Left lung (tissue), 10 donors: Measurements from ENCODE around the gene OXLD1. TPM values are rescaled to one million over a fixed set of nuclear protein-coding genes. Genes with fewer than 3 reads are reported as not detected.

ENCODE experiments used
- ATAC-seq: fragments of 200-7000 bp; cut with Tn5 transposase; one replicate; pipeline ENCODE4 v1.9.1; 2020; ENCODE audit warnings: moderate library complexity
- DNase-seq, 4 donors: peaks; one replicate each; pipeline ENCODE4 v3.0.0-alpha.2; 2013 to 2020
- H3K27ac ChIP-seq, 2 donors: fragments of 200-600 bp; sonication (generic) in 1 of 2; one replicate each; pipeline versions ENCODE4 v1.5.0 to v1.8.0; 2020 to 2021
- H3K27me3 ChIP-seq, 2 donors: fragments of 200-600 bp; sonication (generic) in 1 of 2; one replicate each; pipeline versions ENCODE4 v1.5.0 to v1.8.0; 2020 to 2021
- H3K36me3 ChIP-seq, 2 donors: fragments of 200-600 bp; sonication (generic) in 1 of 2; one replicate each; pipeline versions ENCODE4 v1.5.0 to v1.8.0; 2020 to 2021
- H3K4me1 ChIP-seq, 2 donors: fragments of 200-600 bp; one replicate each; pipeline ENCODE4 v1.8.0; 2021
- H3K4me3 ChIP-seq, 2 donors: fragments of 200-600 bp; sonication (generic) in 1 of 2; one replicate each; pipeline versions ENCODE4 v1.5.0 to v1.8.0; 2020 to 2021; ENCODE audit warnings: mild to moderate bottlenecking in 1 of 2
- H3K9me3 ChIP-seq, 2 donors: fragments of 200-600 bp; sonication (generic) in 1 of 2; one replicate each; pipeline versions ENCODE4 v1.5.0 to v1.8.0; 2020 to 2021
- intact Hi-C, 2 donors: fragments of 100-400 bp; cut with DNase I; formaldehyde crosslinking; loops; one replicate each; pipeline versions ENCODE4 v1.11.2 to v1.14.2; 2022
- polyA plus RNA-seq, 6 donors: library from polyadenylated mRNA; unstranded; fragments of 120-200 nt; gene quantifications; one replicate each; pipeline ENCODE4 v1.2.1, GENCODE V29; 2013; ENCODE audit not compliant: insufficient read length in 6 of 6
- total RNA-seq, 2 donors: library from RNA; stranded (reverse); fragmentation: NEBNext Ultra II Directional; extraction: Animal tissue kit (Norgen Biotek cat#: 25700); gene quantifications; one replicate each; pipeline ENCODE4 v1.2.1, GENCODE V29; 2021
- TF ChIP-seq, protein P1 (sequence below), 2 donors: fragments of 200-600 bp; sonication (generic) in 1 of 2; IDR thresholded peaks; one replicate each; pipeline versions ENCODE4 v1.5.0 to v1.8.0; 2021; ENCODE audit warnings: antibody characterized with exemption in 2 of 2
- donor health status: DM: no; HTN: yes; CAD: no.
- donor health status: DM: no; HTN: no; CAD: no.

OXLD1 gene
- total and polyA plus RNA-seq, 8 donors: 8.9 to 33.8 (median 13.9) TPM

DNA sequence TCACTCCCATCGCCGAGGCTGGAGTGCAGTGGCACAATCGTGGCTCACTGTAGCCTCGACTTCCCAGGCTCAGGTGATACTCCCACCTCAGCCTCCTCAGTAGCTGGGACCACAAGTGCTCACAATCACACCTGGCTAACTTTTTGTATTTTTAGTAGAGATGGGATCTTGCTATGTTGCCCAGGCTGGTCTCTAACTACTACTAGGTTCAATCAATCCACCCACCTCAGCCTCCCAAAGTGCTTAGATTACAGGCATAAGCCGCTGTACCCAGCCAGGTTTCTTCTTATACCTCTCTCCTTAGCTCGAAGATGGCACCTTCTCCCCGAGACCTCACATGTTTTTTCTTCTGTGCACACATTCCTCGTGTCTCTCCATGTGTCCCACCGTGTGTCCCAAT is 26.4 kb downstream of the OXLD1 start:
- H3K9me3 ChIP-seq: no peaks in the 10 kb centered on the region
- H3K27me3 ChIP-seq: no peaks in the 10 kb centered on the region
- no peak overlapping the region for H3K27ac ChIP-seq
- intact Hi-C loops: no loop called here
- no peaks in the 10 kb centered on the region for H3K36me3 ChIP-seq
- H3K4me3 ChIP-seq: no peak overlapping the region
- ATAC-seq: no peak
- peaks cover 17 to 18% of the 10 kb centered on the region in 2 donors for H3K4me1 ChIP-seq
- TF ChIP-seq, protein P1, sequence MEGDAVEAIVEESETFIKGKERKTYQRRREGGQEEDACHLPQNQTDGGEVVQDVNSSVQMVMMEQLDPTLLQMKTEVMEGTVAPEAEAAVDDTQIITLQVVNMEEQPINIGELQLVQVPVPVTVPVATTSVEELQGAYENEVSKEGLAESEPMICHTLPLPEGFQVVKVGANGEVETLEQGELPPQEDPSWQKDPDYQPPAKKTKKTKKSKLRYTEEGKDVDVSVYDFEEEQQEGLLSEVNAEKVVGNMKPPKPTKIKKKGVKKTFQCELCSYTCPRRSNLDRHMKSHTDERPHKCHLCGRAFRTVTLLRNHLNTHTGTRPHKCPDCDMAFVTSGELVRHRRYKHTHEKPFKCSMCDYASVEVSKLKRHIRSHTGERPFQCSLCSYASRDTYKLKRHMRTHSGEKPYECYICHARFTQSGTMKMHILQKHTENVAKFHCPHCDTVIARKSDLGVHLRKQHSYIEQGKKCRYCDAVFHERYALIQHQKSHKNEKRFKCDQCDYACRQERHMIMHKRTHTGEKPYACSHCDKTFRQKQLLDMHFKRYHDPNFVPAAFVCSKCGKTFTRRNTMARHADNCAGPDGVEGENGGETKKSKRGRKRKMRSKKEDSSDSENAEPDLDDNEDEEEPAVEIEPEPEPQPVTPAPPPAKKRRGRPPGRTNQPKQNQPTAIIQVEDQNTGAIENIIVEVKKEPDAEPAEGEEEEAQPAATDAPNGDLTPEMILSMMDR (IDR thresholded peaks at IDR 0.05): no peak
- DNase-seq: peak in 1 of 4 donors; percentile 34

DNA sequence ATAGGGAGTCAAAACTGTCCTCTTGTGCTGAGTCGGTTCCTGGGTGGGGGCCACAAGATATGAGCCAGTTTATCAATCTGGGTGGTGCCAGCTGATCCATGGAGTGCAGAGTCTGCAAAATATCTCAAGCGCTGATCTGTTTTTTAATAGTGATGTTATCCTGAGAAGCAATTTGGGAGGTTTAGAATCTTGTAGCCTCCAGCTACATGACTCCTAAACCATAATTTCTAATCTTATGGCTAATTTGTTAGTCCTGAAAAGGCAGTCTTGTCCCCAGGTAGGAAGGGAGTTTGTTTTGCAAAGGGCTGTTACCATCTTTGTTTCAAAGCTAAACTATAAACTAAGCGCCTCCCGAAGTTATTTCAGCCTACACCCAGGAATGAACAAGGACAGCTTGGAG is 27.7 kb downstream of the OXLD1 start:
- intact Hi-C loops: no loop called here
- Histone ChIP-seq H3K27ac (no peak overlapping the region), H3K27me3 (no peaks in the 10 kb centered on the region), H3K4me1 (peaks cover 19 to 31% of the 10 kb centered on the region in 2 donors), H3K4me3 (no peak overlapping the region), H3K9me3 (no peaks in the 10 kb centered on the region), H3K36me3 (no peaks in the 10 kb centered on the region)
- DNase-seq (no peak), ATAC-seq (no peak)
- TF ChIP-seq, protein P1 (IDR thresholded peaks at IDR 0.05): no peak

DNA sequence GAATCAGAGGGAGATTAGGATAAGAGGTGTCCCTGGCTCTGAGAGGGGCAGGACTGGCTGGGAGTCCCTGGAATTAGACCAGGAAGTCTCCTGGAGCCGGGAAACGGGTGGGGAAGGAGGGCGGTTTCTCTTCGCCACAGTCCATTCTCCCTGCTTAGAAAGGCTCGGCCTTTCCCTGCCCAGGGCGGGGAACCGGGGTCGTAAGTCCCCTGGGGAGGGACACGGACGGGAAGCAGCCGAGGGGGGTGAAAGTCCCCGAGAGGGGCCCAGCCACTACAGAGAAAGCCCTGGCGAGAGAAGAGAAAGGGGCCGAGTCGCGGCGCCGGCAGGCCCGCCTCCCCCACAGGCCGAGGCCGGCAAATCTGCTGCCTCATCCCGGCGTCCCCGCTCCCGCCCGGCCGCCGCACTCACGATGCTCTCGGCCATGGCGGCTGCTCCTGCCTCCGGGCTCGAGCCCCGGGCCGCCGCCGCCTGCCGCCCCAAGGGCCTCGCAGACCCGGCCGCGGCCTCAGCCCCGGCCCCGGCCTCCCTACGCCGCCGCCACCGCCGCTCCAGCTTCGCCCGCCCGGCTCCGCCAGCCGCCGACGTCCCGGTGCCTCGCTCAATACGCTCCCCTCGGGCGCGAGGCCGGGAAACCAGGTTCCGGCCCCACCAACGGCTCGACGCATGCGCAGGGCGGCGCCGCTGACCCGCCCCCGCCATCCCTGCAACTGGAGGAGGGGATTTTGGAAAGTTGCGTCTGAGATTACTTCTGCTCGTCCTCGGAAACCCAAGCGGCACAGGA is 29.7 kb downstream of the OXLD1 start, which contains the start of the genes NPLOC4 and TSPAN10:
NPLOC4 (minus strand) TSS at position 608 of the 784 bp plus-strand sequence; CDS start at position 426, 182 bp downstream.
TSPAN10 (plus strand) TSS at position 692 of the 784 bp plus-strand sequence. CDS start 5,217 bp downstream, outside the sequence.
- ATAC-seq (peak; percentile 91), DNase-seq (peak; percentile 87 to 97 (median 90))
- Histone ChIP-seq H3K4me3 (peak within 1 kb of the TSS; percentile 94 to 98), H3K27me3 (no peaks in the 10 kb centered on the region), H3K9me3 (no peaks in the 10 kb centered on the region), H3K36me3 (peaks cover 0 to 3% of the 10 kb centered on the region in 2 donors), H3K27ac (peak within 1 kb of the TSS; percentile 86 to 91), H3K4me1 (peaks cover 19 to 50% of the 10 kb centered on the region in 2 donors)
- intact Hi-C loops: no loop called here
- TF ChIP-seq, protein P1 (IDR thresholded peaks at IDR 0.05): no peak

DNA sequence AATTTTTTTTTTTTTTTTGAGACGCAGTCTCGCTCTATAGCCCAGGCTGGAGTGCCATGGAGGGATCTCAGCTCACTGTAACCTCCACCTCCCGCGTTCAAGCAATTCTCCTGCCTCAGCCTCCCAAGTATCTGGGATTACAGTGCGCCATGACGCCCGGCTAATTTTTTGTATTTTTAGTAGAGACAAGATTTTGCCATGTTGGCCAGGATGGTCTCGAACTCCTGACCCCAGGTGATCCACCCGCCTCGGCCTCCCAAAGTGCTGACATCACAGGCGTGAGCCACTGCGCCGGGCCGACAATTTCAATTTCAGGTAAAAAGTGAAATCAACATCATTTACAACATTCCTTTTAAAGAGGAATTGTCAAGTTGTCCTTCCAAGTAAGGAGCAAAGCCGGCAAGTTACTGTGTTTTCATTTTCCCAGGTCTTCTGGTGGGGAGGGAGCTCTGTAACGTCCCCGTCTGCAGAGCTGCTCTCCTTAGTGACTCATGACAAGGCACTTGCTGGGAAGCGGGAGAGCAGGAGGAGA is 30.4 kb downstream of the OXLD1 start:
- TF ChIP-seq, protein P1 (IDR thresholded peaks at IDR 0.05): no peak
- H3K27me3 ChIP-seq: no peaks in the 10 kb centered on the region
- DNase-seq (peak in 1 of 4 donors; percentile 33), ATAC-seq (peak; percentile 73)
- peaks cover 0 to 7% of the 10 kb centered on the region in 2 donors for H3K36me3 ChIP-seq
- H3K27ac ChIP-seq: peak overlapping the region; percentile 86 to 91
- intact Hi-C loops: no loop called here
- H3K4me3 ChIP-seq: peak overlapping the region; percentile 94 to 98
- peaks cover 19 to 51% of the 10 kb centered on the region in 2 donors for H3K4me1 ChIP-seq
- H3K9me3 ChIP-seq: no peaks in the 10 kb centered on the region

DNA sequence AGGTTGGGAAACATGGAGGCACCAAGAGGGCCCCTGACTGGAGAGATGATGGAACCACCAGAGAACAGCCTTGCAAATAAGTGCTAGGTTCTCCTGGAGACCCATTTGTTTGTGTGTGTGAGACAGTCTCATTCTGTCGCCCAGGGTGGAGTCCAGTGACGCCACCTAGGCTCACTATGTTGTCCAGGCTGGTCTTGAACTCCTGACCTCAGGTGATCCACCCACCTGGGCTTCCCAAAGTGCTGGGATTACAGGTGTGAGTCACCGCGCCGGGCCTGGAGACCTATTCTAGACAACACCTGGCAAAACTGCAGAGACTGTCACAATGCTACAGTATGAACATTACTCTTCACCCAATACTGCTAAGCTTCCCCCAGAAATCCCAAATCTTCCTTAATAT is 31.0 kb downstream of the OXLD1 start:
- ATAC-seq: no peak
- H3K27me3 ChIP-seq: no peaks in the 10 kb centered on the region
- H3K9me3 ChIP-seq: no peaks in the 10 kb centered on the region
- peaks cover 19 to 51% of the 10 kb centered on the region in 2 donors for H3K4me1 ChIP-seq
- peak in 1 of 4 donors; percentile 59 for DNase-seq
- H3K4me3 ChIP-seq: peak overlapping the region; percentile 94 to 98
- intact Hi-C loops: no loop called here
- H3K36me3 ChIP-seq: peaks cover 0 to 10% of the 10 kb centered on the region in 2 donors
- no peak overlapping the region for H3K27ac ChIP-seq
- TF ChIP-seq, protein P1 (IDR thresholded peaks at IDR 0.05): no peak
